Right renal cortex interstitium (tissue), 3 donors: ENCODE results near the gene TPM4. TPM values are rescaled to one million over a fixed set of nuclear protein-coding genes. Genes with fewer than 3 reads are reported as not detected.
A peak's percentile ranks its signal among the peaks of the same experiment; 100 is the strongest.
"Not testable (repeated sequence)": the region's sequence is repeated elsewhere in the genome, so short reads cannot be mapped to it uniquely, and the experiment has no call there.

Source experiments
- DNase-seq, 3 donors: peaks; one replicate each; pipeline ENCODE4 v3.0.0-alpha.2; 2013; ENCODE audit warnings: low read depth in 3 of 3, low spot score in 2 of 3
- polyA plus RNA-seq, 3 donors: library from polyadenylated mRNA; unstranded; fragments of 120-200 nt; gene quantifications; one replicate each; pipeline ENCODE4 v1.2.1, GENCODE V29; 2013; ENCODE audit not compliant: insufficient read length in 3 of 3

Gene TPM4
- polyA plus RNA-seq, 3 donors: 515 to 565 (median 554) TPM

DNA sequence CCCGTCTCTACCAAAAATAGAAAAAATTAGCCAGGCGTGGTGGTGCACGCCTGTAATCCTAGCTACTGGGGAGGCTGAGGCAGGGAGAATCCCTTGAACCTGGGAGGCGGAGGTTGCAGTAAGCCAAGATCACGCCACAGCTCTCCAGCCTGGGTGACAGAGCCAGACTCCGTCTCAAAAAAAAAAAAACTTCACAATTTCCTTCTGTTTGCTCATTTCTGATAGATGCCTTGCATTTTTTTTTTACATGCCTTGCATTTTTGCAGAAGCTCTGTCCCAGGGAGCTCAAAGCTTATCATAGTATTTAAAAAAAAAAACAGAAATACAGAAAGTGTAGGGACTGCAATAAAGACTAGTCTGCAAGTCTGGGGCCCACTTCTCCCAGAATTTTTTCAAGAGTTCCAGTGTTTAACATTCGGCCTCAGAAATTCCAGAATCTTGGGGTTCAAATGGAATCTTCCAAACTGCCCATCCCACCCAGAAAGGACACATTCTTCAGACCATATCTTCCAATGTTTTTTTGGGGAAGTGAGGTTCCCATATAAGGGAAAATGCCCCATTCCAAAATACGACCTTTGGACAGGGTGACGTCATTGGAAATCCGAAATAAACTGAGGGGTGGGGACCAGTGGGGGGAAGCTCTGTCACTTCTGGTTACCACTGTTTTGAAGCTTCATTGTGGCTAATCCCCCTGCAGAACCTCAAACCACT, 18.2 kb downstream of the TPM4 start:
- no peak for DNase-seq

DNA sequence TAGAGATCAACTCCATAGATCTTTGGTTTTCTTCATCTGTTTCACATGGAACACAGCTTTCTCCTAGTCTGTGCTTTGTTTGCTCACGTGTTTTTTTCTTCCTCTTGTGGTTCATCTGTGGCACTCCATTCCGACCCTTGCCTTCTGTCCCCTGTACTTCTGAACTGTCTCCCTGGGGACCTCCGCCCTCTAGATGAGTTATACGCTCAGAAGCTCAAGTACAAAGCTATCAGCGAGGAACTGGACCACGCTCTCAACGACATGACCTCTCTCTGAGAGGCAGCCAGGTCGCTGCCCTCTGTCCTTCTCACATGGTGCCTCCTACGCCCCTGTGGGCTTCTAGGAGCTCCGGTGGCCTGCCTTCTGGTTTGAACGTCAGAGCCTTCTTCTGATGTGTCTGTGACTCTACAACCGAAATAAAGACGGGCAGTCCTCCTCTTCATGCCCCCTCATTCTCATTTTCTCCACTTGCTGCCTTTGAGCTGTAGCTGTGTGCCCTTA, 18.8 kb downstream of the TPM4 start:
- no peak for DNase-seq

DNA sequence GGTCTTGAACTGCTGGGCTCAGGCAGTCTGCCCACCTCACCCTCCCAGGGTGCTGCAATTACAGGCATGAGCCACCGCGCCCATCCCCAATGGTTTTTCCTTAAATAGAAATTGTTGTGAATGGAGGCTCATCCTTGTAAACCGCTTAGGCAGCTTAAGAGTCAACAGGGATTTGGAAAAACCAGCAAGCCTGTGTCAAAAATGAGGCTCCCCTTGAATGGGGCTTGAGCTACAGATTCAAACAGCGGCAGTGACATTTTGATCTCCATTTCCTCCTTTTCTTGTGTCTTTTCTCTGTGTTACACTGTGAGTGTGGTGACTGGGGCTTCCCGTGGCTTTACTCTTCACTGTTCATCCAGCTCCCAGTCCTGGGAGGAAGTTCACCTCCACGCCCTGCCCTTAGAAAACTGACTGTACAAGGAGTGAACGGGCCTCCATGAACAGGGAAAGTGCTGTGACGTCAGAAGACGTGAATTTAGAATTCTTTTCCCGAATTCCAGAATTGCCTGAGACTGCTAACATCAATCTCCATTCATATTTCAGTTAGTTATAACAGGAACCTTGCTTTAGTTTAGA, 20.1 kb downstream of the TPM4 start:
- DNase-seq: no peak

DNA sequence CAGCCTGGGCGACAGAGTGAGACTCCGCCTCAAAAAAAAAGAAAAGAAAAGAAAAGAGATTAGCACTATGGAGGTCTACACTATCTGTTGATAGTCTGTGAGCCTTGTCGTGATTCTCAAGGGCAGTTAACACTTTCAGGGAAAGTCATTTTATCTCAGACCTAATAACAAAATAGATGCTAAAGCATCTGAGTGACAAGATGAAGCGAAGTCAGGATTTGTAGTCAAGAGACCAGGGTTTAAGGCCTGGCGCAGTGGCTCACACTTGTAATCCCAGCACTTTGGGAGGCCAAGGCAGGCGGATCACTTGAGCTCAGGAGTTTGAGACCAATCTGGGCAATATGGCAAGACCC, 22.1 kb downstream of the TPM4 start:
- no peak for DNase-seq

DNA sequence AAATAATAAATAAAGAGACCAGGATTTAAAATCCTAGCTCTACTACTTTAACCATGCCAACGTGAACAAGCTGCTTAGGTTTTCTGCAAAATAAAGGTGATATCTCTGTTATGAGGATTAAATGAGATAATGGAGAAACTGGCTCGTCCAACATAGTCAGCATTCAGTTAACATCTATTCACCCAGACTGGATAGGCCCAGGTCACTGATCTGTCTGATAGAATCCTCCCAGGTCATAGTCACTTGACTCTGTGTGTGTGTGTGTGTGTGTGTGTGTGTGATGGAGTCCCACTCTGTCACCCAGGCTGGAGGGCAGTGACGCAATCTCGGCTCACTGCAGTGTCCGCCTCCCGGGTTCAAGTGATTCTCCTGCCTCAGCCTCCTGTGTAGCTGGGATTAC, 22.5 kb downstream of the TPM4 start:
- DNase-seq: no peak

DNA sequence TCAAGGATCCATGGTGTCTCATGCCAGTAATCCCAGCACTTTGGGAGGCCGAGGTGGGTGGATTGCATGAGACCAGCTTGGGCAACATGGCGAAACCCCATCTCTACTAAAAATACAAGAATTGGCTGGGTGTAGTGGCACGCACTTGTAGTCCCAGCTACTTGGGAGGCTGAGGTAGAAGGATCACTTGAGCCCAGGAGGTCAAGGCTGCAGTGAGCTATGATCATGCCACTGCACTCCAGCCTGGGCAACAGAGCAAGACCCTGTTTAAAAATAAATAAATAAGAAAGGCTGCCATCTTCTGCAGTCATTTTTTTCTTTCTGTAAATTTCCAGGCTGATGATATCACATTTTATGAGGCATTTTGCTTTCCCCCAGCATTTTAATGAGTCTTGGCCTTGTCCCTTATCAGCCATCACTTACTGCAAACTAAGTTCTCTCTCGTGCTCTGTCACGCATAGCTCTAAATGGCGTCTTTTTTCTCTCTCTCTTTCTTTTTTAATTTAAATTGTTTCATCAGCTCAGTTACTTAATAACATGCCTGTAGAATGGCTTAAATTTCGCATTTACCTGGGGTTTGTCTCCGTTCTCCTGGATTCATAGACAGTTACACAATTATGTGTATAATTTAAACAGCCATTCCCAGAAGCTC, 23.1 kb downstream of the TPM4 start:
- not testable (repeated sequence) for DNase-seq

DNA sequence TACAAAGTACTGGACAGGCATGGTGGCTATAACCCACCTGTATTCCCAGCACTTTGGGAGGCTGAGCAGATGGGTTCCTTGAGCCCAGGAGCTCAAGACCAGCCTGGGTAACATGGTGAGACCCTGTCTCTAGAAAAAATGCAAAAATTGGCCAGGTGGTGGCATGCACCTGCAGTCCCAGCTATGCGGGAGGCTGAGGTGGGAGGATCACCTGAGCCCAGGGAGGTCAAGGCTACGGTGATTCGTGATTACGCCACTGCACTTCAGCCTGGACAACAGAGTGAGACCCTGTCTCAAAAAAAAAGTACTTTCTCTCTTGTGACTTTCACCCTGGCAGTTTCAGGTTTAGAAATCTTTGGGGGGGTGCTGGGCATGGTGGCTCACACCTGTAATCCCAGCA, 24.2 kb downstream of the TPM4 start:
- no peak for DNase-seq

DNA sequence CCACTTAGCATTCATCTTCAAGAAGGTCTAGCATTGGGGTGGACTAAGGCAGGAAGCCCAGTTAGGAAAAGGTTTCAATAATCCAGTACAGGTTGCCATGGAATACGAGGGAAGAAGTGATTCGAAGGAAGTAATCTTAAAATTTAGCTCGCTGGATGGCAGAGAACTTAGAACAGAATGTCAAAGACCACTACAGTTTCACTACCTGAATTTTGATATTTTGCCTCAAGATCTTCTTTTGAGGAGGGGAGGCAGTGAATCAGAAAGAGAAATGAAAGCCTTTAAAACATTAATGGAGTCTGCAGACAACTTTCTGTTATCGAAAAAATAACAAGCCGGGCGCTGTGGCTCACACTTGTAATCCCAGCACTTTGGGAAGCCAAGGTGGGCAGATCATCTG, 28.4 kb downstream of the TPM4 start:
- DNase-seq: no peak

DNA sequence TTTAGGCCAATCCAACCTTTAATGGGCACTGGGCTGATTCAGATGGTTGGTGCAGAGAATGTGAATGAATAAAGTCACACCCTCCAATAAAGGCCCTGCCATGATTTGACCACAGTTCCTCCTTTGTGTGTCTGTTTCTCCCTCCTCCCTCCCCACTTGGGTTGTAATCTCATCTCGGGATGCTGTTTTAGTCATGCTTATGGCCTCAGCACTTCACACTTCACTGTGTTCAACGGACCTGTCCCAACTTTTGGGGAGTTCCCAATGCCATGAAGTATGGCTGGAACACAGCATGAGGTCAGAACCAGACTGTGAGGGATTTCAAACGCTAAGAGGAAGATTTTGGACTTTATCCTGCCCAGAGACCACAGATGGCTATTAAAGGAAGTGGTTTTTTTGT, 29.8 kb downstream of the TPM4 start:
- DNase-seq: no peak

DNA sequence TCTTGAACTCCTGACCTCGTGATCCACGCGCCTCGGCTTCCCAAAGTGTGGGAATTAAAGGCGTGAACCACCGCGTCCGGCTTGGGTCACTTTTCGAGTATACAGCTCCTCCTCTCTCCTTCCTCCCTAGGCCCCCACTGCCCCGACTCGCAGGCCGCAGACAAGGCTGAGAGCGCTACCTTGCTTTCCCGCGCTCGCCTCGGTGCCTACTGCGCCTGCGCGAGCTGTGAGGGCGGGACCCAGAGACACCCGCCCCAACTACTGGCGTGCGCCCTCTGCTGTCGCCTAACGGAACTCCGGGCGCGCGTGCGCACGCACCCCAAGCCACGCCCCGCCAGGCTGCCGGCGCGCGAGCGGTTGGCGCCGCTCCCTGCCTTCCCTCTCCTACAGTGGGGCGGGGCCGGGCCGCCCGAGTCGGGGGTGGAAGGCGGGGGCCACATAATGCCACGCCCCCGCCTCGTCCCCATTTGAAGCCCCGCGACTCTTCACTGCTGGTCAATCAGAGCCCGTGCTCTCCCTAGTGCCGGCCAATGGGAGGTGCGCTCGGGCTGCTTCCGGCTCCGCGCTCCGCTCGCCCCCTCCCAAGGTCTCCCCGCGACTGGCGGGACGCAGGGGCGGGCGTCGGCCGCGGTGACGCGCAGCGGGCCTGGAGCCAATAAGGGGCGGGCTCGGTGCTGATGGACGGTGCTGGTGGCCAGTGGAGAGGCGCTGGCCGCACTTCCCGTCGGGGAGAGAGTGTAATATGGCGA, 35.0 kb downstream of the TPM4 start, which contains the start of gene RAB8A:
RAB8A (plus strand) TSS at position 730 of the 749 bp plus-strand sequence; CDS start at position 743, 13 bp downstream.
- peak; percentile 90 to 97 (median 95) for DNase-seq

DNA sequence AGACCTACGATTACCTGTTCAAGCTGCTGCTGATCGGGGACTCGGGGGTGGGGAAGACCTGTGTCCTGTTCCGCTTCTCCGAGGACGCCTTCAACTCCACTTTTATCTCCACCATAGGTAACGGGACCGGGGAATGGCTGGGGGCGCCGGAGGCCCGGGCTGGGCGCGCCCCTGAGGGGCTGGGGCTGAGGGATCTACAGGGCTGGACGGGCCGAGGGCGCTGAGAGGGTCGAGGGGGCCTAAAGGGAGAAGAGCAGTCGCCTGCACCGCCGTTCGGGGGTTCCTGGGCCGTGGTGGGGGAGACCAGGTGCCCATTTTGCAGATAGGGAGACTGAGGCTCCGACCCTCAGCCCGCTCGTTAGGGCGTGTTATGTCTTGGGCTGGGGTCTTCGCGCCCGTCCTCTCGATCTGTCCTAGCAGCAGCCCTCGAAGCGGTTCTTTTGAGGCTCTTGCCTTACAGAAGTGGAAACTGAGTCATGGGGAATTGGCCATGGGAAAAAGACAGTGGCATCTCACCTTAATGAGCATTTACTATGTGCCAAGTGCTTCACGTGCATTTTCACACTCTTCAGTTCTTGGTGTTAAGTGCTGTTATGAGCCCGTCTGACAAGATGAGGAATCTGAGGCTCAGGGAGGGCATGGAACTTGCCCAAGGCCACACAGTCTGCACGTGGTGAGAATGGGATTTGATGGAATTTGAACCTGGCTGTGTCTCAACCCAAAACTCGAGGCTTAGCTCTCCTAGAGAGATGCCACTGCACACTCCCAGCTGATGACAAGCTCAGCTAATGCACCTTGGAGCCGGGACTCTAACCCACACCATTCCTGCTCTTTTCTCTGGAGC, 35.8 kb downstream of the TPM4 start:
- no peak for DNase-seq

DNA sequence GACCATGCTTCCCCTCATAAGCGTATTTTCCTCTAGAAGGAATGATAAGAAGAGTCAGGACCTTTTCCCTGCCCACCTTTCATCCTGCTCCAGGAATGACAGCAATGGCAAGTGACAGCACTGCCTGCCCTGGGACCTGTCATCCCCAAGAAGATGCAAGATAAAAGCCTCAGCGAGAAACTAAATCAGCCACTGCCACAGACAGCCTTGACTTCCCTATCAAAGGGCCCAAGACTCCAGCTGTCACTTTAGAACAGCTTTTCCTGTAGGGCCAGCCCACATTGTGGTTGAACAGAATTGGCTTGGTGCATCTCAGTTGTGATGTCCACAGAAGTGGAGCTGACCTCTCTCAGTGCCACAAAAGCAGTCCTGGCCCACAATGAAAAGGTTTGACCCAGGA, 36.5 kb downstream of the TPM4 start:
- DNase-seq: no peak

DNA sequence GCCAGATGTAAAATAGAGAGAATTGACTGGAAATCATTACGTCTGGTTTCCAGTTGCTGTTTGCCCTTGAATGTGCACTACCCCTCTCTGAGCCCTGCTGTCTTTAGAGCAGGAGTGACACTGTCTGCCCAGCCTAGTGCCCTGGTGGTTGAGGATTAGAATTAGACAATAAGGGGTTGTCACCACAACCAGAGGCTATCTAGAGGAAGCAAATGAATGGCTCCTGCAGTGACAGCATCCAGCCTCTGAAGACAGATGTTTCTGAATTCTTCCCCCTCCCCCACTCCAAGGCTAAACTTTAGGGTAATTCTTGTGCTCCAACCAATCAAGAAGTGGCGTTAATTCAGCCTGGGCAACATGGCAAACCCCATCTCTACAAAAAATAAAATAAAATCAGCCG, 37.4 kb downstream of the TPM4 start:
- DNase-seq: no peak

DNA sequence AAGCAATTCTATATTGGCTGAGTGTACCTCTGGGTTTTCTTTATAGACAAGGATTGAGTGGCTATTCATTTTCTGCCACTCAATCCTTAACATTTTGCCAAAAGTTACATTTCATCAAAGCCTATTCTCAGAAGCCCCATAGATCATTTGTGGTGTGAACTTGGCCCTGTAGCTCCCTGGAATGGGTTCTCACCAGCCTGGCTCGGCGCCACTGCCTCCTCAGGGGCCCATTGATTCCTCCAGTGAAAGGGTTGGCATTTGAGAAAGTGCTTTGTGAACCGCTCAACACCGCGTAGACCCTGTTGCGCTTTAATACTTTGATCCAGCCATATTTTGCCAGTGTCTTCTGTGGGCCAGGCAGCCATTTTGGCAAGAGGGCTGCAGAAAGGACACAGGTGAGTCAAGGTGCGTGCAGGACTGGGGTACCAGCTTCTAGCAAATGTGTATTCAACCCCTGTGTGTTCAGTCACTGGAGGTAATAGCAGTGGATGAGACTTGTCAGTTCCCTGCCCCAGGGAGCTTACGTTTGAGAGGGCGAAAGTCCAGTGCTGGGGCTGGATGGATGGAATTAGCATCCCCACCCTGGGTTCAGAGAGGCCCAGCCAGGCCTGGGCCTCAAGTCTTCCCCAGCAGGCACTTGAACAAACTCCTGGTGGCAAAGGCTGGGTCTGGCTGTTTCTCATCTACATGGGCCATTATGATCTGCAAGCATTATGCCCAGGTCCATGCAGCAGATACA, 39.2 kb downstream of the TPM4 start:
- no peak for DNase-seq

DNA sequence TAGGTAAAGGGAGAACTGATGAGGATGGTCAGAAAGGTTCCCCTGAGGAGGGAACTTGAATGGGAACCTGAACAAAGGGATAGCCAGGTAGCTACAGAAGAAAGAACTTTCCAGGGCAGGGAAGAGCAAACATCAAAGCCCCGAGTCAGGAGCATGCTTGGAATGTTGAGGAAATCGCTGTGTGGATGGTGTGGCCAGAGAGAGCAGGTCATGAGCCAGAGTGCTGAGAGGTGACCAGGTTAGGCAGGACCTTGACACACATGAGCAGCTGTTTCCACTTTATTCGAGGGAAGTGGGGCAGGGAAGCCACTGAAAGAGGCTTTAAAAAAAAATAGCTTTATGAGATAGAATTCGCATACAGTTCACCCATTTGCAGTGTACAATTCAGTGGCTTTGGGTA, 39.8 kb downstream of the TPM4 start:
- no peak for DNase-seq

DNA sequence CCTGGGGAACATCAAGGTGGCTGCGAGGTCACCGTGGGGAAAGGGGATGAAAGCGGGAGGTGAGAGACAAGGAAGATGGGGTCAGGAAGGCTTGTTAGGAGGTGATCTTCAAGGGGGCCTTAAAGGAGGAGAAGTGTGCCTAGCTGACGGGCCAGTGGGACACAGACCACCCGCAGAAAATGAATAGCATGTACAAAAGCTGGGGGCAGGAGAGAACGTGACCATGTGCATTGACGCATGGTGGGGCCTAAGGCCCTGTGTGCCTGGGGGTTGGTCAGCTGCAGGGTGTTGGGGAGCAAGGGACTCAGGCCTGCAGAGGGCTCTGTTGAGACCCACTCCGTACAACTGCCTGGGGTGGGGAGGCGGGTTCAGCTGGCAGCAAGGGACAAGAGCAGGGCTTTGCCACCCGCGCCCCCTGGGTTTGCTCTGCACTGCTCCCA, 41.3 kb downstream of the TPM4 start:
- DNase-seq: no peak

DNA sequence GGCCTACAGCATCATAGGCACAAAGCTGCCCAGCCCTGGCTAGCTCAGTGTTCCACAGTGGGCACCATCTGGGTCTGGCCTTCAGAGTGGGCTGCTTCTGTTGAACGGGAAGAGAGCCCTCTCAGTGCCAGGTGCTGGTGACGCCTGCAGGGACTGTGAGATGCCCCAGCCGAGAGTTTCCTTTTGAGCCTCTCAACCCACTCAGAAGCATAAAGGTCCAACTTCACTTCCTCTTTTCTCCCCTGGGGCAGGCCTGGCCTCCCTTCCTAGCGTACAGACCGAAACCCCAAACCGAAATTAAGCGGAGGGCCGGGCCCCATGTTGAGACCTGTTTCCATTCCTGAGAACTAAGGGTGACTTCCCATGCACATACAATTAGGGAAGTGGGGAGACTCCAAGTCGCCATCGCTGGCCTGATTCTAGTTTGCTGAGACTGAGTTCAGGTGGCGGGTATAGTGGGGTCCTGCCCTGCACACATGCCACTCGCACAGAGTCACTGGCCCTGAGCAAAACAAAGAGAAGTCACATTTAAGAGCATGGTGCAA, 42.3 kb downstream of the TPM4 start:
- DNase-seq: no peak

DNA sequence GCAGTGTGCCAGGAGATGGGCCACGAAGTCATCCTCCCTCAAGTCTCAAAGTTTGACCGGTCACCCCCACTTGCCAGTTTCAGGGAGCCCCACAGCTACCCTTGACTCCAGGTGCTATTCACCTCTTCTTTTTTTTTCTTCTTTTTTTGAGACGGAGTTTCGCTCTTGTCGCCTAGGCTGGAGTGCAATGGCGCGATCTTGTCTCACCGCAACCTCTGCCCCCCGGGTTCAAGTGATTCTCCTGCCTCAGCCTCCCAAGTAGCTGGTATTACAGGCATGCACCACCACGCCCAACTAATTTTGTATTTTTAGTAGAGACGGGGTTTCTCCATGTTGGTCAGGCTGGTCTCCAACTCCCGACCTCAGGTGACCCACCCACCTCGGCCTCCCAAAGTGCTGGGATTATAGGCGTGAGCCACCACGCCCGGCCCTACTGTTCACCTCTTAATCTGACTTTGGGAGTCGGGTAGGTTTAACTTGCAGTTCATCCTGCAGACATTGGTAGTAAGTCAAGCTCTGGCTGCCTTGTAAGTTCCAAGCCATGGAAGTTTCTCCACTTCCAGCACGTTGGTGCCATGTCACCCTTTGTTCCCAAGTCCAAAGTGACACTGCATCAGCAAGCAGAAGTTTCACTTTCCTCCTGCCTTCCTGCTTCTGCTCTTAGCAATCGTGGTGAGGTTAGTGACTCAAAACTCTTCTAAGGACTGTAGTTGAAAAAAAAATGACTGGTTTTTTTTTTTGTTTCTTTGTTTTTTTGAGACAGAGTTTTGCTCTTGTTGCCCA, 43.0 kb downstream of the TPM4 start:
- DNase-seq: not testable (repeated sequence)

DNA sequence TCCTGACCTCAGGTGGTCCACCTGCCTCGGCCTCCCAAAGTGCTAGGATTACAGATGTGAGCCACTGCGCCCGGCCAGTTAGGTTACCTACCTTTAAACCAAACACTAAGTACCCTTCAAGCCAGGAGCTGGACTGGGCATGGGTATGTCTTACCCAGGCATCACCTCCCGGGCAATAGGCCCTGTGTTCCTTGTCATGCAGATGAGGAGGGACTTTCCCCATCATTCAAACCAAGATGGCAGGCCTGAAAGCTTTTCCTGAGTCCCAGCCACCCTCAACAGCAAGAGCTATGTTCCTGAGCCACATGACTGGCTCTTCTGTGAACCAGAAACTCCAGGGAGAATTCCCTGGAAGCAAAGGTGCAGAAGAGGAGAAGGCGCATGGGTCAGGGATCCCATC, 44.8 kb downstream of the TPM4 start:
- no peak for DNase-seq
